Dedifferentiated amniotic fluid mesenchymal stem cell (primary cell): ENCODE results near the gene ZNF775.
"Not testable (repeated sequence)": the region's sequence is repeated elsewhere in the genome, so short reads cannot be mapped to it uniquely, and the experiment has no call there.

Source experiments
- DNase-seq: peaks from one replicate; pipeline ENCODE4 v3.0.0-alpha.2; 2016; ENCODE audit errors: extremely low spot score

Gene ZNF775

GRCh38 chr7:150382123-150382843 is 3.2 kb downstream of the ZNF775 start:
- DNase-seq: no peak

DNA sequence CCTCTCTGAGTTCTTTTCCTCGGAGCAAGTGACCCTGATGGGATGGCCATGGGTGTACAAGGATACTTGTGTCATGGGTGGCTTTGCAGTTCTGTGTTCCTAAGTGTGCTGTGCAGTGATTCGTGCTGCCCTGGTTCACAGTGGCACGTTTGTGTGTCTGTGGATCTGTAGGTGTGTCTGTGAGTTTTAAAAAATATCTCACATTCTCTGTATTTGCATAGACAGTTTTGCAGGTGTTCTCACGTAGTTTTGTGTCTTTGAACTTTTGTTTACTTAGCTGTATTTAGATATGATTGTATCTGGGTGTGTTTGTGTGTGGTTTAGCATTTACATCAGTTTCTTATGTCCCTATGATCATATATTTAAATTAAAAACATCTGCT is 3.7 kb downstream of the ZNF775 start:
- DNase-seq: no peak

GRCh38 chr7:150383710-150384397 is 4.7 kb downstream of the ZNF775 start:
- no peak for DNase-seq

GRCh38 chr7:150384406-150385301 is 5.5 kb downstream of the ZNF775 start:
- no peak for DNase-seq

- DNase-seq: no peak
Measured at GRCh38 chr7:150385302-150385723, 6.2 kb downstream of the ZNF775 start.

GRCh38 chr7:150385884-150386283 is 6.8 kb downstream of the ZNF775 start:
- not testable (repeated sequence) for DNase-seq

DNA sequence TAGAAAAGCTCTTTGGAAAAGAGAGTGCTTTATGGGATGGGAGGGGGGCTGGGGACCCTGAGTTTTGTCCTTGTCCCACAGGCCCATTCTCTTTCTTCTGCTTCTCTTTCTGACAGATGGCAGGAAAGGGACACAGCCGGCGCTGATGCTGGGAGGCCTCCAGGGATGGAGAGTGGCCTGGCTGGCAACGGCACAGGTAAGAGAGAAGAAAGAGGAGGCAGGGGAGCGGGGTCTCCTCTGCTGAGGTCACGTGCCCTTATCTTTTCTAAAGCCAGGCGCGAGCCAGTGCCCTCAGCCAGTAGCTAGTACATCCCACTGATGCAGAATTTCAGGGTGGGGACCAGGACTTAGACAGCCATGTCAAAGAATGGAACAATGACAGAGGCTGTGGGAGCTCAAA is 9.2 kb downstream of the ZNF775 start:
- DNase-seq: no peak

DNA sequence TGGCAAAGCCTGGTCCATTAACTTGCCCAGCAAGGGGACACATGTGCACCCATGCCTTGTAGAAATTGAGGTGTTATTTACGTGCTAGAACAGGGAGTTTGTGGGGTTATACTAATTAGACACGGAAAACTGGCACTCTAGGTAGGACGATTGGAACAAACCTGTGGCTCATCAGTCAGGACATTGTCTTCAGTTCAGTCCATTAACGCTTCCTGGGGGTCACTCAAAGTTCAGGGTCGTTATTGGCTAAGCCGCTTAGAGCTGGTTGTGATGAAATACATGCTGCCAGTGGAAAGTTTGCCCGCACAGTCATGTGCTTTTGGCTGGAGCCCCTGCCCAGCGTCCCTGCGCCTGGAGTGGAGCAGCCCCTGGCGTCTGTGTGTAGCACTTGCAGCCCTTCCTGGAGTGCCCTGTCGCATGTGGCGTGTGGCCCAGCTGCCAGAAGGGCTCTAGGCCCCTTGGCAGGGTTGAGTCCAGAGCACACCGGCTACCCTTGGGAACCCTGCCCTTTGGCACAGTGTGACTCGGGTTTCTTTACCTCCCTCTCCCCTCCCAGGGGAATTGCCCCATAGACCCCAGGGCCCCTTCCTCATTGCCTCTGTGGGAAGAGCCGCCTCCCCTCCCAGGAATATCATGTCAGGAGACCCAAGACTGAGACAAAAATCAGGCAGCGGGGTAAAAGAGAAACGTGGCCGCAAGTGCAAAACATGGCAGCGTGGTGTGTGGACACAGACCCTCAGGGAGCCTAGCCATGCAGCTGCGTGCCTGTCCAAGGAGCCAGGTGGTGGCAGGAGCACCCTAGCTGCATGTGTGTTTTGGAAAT is 9.8 kb downstream of the ZNF775 start:
- DNase-seq: no peak

- DNase-seq: no peak
Measured at GRCh38 chr7:150389532-150389816, 10.3 kb downstream of the ZNF775 start.

DNA sequence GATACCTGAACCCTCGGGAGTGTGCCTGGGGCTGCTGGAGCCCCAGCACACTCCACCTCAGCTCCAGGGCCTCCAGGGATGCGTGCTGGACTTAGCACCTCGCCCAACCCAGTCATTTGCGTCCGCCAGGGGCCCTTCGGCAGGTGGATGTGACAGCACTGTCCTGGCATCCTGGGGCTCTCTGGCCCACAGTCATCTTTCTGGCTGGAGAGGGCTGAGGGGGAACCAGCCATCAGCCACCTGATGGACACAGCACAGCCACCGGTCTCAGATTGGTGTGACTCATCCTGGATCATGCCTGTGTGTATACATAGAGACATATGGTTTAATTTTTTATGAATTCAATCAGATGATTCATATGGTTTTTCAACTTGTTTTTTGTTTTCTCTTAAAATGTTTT is 11.1 kb downstream of the ZNF775 start:
- DNase-seq: no peak

DNA sequence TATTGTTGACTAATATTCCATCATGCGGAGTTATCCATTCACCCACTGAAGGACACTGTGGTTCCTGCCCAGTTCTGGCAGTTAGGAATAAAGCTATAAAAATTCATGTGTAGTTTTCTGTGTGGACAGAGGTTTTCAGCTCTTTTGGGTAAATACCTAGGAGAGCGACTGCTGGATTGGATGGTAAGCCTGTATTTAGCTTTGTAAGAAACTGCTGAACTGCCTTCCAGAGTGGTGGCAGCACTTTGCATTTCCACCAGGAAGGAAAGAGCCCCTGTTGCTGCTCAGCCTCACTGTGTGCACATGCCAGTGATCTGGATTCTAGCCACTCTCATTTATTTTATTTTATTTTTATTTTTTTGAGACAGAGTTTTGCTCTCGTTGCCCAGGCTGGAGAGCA is 14.2 kb downstream of the ZNF775 start:
- DNase-seq: no peak

DNA sequence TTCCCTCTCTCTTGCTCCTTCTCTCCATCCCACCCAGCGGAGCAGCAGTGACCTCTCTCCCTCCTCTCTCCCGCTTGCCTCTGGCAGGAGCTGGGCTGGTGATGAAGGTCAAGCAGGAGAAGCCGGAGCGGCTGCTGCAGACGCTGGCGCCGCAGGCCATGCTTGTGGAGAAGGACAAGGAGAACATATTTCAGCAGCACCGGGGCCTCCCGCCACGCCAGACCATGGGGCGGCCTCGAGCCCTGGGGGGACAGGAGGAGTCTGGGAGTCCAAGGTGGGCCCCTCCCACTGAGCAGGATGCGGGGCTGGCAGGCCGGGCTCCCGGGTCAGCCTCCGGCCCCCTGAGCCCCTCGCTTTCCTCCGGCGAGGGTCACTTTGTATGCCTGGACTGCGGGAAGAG is 17.3 kb downstream of the ZNF775 start:
- no peak for DNase-seq

GRCh38 chr7:150396851-150397260 is 17.7 kb downstream of the ZNF775 start:
- no peak for DNase-seq

DNA sequence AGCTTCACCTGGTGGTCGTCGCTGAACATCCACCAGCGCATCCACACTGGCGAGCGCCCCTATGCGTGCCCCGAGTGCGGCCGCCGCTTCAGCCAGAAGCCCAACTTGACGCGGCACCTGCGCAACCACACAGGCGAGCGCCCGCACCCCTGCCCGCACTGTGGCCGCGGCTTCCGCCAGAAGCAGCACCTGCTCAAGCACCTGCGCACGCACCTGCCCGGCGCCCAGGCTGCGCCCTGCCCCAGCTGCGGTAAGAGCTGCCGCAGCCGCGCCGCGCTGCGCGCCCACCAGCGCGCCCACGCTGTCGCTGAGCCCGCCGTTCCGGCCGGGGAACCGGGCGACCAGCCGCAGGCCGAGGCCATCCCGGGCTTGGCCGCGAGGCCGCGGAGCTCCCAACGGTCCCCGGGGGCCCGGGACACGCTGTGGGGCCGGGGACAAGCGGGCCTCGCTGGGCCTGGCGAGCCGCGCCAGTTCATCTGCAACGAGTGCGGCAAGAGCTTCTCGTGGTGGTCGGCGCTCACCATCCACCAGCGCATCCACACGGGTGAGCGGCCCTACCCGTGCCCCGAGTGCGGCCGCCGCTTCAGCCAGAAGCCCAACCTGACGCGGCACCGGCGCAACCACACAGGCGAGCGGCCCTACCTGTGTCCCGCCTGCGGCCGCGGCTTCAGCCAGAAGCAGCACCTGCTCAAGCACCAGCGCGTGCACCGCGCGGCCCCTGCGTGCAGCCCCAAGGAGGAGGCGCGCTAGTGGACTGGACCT is 18.4 kb downstream of the ZNF775 start:
- DNase-seq: no peak

- no peak for DNase-seq
Measured at GRCh38 chr7:150398108-150398964, 19.2 kb downstream of the ZNF775 start.

DNA sequence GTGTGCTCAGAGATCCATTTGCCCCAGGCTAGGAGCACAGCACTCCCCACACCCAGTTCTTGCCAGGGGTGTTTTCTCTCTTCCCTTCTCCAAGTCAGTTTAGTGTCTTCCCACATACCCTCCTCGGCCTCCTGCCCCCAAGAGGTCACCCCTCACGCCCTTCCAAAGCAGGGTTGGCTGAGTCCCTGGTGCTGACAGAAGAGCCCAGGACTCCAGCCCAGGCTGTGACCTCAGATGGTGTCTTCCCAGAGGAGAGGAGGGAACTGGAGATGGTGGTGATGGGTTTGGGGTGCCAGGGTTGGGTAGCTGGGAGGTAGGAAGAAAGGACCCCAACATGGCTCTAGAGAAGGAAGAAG is 19.8 kb downstream of the ZNF775 start:
- DNase-seq: no peak

DNA sequence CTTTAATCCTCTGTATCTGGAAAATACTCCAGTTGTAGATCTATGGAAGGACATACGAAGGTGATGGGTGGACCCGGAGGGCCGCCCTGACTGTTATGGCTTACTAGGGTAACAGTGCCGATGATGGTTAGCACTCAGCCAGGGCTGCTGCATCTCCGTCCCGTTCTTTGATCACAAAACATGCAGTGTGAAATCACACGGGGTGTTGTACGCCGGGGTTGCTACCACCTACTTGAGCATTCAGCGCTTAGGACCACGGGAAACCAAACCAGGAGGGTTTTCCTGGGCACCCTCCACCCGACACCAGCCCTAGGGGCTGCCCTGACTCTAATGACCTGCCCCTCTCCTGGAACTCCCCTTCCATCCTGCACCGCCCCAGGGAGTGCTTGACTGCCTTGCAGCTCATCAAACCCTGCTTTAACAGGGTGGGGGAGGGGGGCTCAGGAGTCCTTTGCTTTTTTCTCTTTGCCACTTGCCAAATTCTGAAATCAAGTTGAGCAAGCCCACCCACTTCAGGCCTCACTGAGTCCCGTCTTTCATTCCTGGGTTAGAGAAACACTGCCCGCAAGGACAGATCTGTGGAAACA is 20.4 kb downstream of the ZNF775 start:
- DNase-seq: no peak

GRCh38 chr7:150400008-150400787 is 21.1 kb downstream of the ZNF775 start:
- no peak for DNase-seq

DNA sequence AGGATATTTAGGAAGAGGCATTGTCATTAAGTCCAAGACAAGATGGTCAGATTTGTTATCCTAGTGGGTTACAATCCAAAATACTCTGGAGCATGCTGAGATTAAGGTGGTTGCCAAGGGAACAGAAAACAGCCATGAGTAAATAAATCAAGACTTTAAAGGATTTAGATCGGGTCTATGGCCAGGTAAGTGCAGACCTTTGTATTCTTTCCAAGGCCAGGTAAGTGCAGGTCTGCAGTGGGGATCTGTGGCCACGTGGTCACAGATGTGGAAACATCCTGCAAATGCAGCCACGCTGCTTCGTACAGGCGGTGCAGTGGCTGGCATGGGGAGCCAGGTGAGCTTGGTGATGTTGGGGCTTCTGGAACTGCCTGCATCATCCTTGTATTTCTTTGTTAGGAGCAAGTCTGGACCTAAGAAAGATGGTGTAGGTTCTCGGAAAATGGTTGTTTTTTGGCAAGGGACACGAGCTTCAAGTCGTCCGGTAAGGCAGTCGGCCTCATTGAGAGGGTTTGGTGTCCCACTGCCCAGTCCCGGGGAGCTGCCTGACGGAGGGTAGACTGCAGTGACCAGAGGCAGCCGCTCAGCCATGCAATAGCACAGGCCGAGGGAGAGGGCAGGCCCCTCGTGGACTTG is 21.8 kb downstream of the ZNF775 start:
- no peak for DNase-seq
